SKM-1 (cell line): ENCODE data around the gene ROR1.

ENCODE experiments used
- DNase-seq: peaks from one replicate; lab custom pipeline; 2025; ENCODE audit not compliant: unreplicated experiment; lab: John Stamatoyannopoulos, UW

The ROR1 gene

GRCh38 chr1:63878932-63879331, 105.1 kb downstream of the ROR1 start:
- no peak for DNase-seq

DNA sequence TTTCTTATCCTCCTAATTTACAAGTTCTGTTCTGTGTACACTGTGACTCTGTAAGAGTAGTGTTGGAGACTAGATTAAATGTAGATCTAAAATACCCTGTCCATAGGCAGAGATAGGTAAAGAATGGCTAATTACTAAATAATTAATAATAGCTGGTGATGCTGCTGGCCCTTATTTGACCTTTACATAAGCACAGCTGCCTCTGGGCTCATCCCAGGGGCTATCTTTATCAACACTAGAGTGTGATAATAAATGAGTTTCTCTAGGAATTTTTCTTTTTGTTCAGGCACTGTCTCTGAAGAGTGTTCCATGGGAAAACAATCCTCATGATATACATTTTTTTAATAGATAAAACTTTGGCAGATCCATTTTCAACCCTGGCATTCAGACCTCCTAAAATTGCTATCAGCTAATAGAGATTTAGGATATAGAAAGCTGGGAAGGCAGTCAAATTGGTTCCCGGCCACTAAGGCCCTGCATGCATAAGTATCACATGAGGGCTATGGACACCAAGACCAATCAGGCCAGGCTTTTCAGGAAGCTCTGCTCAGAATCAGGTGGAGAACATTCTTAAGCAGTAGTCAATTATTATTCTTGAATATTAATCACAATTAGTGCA, 107.2 kb downstream of the ROR1 start:
- no peak for DNase-seq

GRCh38 chr1:63882048-63882704, 108.4 kb downstream of the ROR1 start:
- no peak for DNase-seq

- DNase-seq: no peak
These were observed 109.8 kb downstream of the ROR1 start for GRCh38 chr1:63883494-63884235.

DNA sequence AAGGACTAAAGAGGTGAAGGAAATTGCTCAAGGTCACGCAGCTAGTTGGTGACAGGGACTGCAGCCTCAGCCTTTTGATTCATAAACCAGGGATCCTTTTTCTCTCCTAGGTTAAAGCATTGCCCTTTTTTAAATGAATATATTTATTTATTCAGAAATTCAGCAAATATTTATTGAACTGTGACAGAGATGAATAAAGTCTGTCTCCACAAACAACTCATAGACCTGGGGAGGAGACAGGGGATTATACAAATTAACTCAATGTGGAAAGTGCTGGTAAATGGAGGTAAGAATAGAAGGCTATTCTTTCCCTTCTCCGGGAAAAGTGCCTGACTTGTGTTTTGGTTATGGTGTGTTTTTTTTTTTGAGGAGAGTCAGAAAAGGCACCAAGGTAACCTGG, 110.7 kb downstream of the ROR1 start:
- no peak for DNase-seq

- no peak for DNase-seq
These were observed 112.1 kb downstream of the ROR1 start for GRCh38 chr1:63885899-63886298.

DNA sequence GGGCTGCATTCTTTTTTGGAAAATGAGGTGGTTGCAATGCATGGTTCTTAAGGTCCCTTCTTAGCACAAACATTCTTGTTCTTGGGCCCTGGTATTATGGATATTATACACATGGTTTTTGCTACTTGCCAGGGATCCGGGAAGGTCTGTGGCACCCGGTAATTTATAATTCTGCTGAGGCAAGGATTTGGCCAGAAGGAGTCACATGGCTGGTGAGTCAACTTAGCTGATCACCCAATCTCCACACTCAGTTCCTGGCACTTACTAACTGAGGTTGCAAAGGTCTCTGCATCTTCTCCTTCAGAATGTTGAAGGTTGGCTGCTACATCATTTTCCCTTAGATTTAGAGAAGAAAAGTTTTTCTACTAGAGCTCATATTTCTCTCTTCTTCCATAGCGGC, 112.5 kb downstream of the ROR1 start:
- no peak for DNase-seq

GRCh38 chr1:63887809-63888208, 114.0 kb downstream of the ROR1 start:
- no peak for DNase-seq

GRCh38 chr1:63888984-63889383, 115.2 kb downstream of the ROR1 start:
- DNase-seq: no peak

DNA sequence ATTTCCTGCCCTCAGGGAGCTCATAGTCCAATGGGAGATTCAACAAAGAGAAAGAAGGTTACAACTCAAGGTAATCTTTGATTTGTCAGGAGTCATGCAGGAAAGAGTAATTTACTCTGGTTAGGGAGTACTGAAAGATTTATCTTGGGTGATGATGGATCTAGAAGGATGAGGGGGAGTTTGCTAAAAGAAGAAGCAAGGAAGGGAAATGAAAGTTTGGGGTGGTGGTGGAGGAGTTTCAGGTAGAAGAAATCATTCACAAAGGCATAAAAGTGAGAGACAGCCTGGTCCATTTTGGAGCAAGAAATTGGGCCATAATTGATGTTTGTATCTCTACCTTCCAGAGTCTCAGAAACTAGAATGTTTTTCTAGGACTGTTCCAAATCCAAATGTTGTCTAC, 116.7 kb downstream of the ROR1 start:
- DNase-seq: no peak

DNA sequence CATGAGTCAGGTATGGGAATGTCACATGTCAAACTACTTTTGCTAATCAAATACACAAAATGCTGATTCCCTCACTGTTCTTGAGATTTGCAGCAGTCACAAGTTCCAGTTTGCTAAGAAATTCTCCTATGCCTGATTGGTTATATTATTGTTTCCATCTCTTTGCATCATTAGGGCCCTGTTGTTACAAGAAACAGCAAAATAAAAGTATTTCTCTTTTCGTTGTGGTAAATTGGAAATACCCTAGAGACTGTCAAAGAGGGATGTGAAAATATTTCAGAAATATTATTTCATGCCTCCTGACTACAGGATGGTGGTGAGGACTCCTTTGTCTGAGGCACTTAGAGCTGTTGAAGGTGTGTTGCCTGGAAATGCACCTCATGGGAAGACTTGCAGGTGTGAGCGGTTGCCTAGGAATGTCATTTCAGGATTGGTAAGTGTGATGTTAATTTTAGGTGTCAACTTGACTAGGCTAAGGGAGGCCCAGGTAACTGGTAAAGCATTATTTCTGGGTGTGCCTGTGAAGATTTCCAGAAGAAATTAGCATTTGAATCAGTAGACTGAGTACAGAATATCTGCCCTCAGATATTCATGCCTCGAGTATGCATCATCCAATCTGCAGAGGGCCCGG, 117.4 kb downstream of the ROR1 start:
- DNase-seq: no peak

DNA sequence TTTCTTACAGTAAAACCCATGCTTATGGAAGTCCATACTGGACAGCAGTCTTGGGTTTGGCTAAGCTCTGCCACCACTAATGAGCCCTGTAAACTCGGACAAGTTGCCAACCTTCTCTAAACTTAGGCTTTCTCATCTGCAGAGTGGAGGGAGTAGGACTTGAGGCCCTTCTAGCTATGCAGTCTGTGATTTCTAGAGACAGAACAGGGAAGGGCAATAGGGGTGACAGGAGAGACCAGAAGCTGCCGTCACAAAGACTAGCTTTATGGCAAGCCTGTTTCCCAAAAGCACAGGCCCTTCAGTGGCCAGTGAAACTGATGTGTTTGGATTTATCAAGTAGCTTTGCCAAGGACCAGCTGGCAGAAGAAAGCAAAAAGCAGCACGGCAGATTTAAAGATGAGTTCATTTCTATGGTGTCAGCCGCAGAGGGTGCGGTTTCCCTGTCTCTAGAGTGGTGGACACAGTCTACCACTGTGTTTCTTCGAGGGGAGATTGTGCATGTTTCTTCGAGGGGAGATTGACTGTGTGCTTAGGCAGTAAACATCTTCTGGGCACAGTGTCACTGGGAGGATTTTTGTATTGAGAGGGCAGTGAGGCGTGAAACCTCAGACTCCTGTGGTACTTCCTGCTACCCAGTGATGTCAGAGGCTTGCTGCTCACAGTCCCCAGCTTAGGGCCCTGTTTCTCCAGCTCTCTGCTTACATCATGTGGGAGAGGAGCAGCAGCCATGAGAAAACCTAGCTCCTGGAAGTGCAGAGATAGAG, 119.0 kb downstream of the ROR1 start:
- DNase-seq: peak; percentile 37

GRCh38 chr1:63893976-63894375, 120.2 kb downstream of the ROR1 start:
- DNase-seq: no peak

DNA sequence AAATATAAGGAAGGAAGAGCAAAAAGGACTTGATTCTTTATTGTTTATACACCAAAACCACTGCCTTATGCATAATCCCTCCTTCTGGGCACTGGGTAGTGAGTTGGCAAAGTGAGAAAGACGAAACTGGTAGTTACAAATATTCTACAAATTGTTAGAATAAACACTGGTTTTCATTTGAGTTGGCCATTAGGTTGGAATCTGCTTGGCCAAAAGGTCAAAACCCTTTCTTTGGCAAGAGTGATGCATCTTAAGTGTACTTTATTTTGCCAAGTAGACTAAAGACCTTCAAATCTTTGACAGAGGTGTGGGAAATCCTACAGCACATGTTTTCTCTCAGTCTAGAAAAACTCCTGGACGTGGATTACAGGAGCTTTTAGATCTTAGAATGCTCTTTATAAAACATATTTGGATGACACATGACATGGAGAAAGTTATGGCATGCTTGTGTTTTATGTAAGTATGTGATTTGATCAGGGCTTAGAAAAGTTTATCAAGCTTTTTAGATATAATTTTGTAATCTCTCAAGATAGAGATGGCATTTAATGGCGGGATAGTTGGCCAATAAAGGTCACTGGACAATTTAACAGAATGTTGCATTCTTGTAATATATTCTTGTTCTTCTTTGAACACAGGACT, 120.9 kb downstream of the ROR1 start:
- no peak for DNase-seq

- DNase-seq: no peak
These were observed 122.9 kb downstream of the ROR1 start for GRCh38 chr1:63896755-63897154.

DNA sequence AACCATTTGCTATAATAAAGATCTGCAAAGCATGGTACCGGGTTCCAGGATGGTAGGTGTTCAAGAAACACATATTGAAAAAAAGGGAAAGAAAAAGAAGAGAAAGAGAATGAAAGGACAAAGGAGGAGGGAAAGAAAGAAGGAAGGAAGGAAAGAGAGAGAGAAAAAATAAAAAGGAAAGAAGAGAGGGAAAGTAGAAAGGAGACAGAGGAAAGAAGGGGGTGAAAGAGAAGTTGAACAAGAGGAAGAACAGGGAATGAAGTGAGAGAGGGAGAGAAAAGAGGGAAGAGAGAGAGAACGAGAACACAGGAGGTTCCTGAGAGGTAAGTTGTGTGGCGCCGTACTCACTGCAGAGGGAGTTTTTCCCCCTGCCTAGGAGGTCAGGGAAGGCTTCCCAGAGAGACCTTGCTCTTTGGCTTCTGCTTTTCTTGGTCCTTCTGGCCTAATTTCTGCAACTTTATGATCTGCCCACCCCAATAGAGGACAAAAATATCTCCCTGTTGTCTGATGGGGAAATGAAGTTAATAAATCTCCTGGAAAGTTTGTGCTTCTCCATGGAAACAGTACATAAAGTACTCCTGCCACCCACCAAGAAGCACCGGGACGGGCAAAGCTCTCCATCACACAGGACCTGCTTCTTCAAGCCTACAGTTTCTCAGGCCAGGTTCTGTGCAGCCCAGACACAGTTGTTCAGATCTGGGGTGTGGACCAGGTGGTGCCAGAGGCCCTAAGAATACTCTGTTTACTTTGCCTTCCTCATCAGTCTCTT, 124.8 kb downstream of the ROR1 start:
- no peak for DNase-seq

DNA sequence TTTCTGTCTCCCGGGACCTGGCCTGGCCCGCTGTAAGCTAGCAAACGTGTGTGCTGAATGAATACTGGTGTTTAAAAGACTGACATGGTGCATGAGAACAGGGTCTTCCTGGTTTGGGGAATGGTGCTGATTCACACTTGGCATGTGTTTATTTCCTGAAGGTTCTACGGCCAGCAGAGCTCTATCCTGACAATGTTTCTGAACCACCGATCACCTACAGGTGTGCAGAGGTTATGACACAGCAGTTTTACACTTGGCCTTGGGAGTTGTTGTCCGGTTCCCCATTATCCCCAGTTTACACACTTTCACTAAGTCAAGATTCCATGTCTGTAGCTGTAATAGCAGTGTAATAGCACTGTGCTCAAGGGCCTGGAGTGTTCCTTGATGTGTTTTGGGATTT, 127.3 kb downstream of the ROR1 start:
- no peak for DNase-seq

DNA sequence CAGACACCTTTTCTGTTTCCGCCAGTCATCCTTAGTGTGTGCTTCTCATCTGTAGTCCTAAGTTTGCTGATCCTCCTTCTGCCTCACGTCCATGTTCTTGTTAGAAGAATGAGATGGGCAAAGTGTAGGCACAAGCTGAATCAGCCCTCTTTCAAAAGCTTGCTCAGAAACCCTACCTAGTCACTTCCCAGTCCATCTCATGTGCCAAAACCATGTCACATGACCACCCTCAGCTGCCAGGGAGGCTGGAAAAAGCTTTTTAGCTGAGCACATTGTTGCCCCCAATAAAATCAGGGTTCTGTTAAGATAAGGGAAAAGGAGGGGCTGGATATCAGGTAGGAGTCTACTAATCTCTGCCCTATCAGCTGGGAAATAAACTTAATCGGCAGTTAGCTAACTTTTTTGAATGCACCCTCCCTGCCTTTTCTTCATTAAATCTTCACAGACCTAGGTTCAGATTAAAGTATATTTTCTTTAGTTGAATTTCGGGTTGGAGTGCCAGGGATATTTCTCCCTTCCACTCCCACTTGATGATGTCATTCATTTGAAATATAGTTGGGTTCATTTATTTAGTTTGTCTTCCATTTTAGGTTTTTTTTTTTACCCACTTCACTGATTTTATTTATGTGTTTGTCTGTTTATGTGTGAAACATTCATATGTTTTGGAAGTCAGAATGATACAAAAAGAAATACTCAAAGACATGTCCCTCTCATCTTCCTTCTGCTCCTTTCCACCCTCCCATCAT, 129.2 kb downstream of the ROR1 start:
- DNase-seq: no peak

DNA sequence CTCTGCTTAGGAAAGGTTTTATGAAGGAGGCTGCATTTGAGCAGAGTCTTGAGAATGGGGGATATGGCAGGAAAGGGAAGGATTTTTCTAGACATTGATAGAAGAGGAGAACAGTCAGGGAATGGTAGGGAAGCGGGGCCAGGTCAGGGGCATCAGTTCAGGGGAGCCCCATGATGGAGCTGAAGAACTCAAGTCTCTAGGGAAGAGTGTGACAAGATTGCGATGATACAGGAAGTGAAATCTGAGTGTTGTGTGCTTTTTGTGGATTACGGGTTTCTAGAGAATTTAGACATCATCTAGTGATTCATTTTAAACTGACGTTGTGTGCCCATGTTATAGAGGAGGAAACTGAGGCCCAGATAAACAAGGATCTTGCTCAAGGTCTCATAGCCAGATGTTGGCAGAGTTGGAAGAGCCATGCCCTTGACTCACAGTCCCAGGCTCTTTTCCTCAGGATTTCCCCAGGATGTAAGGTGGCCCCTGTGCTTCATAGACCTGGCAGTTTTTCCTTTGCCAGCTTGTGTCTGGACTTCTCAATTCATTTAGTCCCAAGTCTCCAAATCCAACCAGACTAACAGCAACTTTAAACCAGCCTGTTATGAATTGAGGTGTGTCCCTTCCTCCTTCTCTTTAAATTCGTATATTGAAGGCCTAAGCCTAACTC, 130.3 kb downstream of the ROR1 start:
- DNase-seq: no peak
